Astrocyte (in vitro differentiated cells and primary cell): ENCODE measurements around the gene PTPRO. TPM values are rescaled to one million over a fixed set of nuclear protein-coding genes. Genes with fewer than 3 reads are reported as not detected.

Source experiments
- DNase-seq: peaks from one replicate; pipeline ENCODE4 v3.0.0-alpha.2; 2010; ENCODE audit warnings: low read depth
- FAIRE-seq: peaks from 2 replicates; lab custom pipeline; 2011; peaks lifted over from hg19 to GRCh38; lab: Jason Lieb, UNC
- H2AFZ ChIP-seq: 2 replicates; pipeline ENCODE4 v1.6.0; 2012; ENCODE audit warnings: low read depth, low read length, inconsistent platforms
- H3K27ac ChIP-seq: 2 replicates; pipeline ENCODE4 v1.5.1; 2011; ENCODE audit warnings: low read depth, low read length, inconsistent platforms
- H3K27me3 ChIP-seq: 2 replicates; pipeline ENCODE4 v1.6.0; 2011; ENCODE audit warnings: low read length, inconsistent platforms; ENCODE audit not compliant: insufficient read depth
- H3K36me3 ChIP-seq: 2 replicates; pipeline ENCODE4 v1.5.1; 2011; ENCODE audit warnings: low read length, inconsistent platforms; ENCODE audit not compliant: insufficient read depth
- H3K4me1 ChIP-seq: 2 replicates; pipeline ENCODE4 v1.5.1; 2011; ENCODE audit warnings: low read length, inconsistent platforms; ENCODE audit not compliant: insufficient read depth
- H3K4me2 ChIP-seq: 2 replicates; pipeline ENCODE4 v1.6.0; 2012; ENCODE audit warnings: low read length, inconsistent platforms
- H3K4me3 ChIP-seq: 2 replicates; pipeline ENCODE4 v1.5.1; 2011; ENCODE audit warnings: low read depth, mild to moderate bottlenecking, low read length, inconsistent platforms; ENCODE audit not compliant: insufficient read depth
- H3K79me2 ChIP-seq: 2 replicates; pipeline ENCODE4 v1.6.0; 2012; ENCODE audit warnings: mild to moderate bottlenecking, low read length, inconsistent platforms; ENCODE audit not compliant: insufficient read depth
- H3K9ac ChIP-seq: 2 replicates; pipeline ENCODE4 v1.6.0; 2012; ENCODE audit warnings: mild to moderate bottlenecking, low read length, inconsistent platforms
- H3K9me3 ChIP-seq: 2 replicates; pipeline ENCODE4 v1.5.1; 2012; ENCODE audit warnings: low read depth, mild to moderate bottlenecking, low read length, inconsistent platforms; ENCODE audit not compliant: insufficient read depth
- H4K20me1 ChIP-seq: 2 replicates; pipeline ENCODE4 v1.6.0; 2012; ENCODE audit warnings: low read length, inconsistent platforms; ENCODE audit not compliant: insufficient read depth
- H3K27ac Mint-ChIP-seq: one replicate; pipeline ENCODE4 v1.8.0; 2021; ENCODE audit warnings: mild to moderate bottlenecking, mixed read lengths; ENCODE audit not compliant: unreplicated experiment
- H3K27me3 Mint-ChIP-seq: one replicate; pipeline ENCODE4 v1.8.0; 2021; ENCODE audit warnings: low read depth, mixed read lengths; ENCODE audit not compliant: unreplicated experiment
- H3K36me3 Mint-ChIP-seq: one replicate; pipeline ENCODE4 v1.8.0; 2021; ENCODE audit warnings: low read depth, mixed read lengths; ENCODE audit not compliant: unreplicated experiment
- H3K4me1 Mint-ChIP-seq: one replicate; pipeline ENCODE4 v1.8.0; 2021; ENCODE audit warnings: low read depth, mixed read lengths; ENCODE audit not compliant: unreplicated experiment
- H3K4me3 Mint-ChIP-seq: one replicate; pipeline ENCODE4 v1.8.0; 2021; ENCODE audit warnings: mild to moderate bottlenecking, moderate library complexity, mixed read lengths; ENCODE audit not compliant: unreplicated experiment
- H3K9me3 Mint-ChIP-seq: one replicate; pipeline ENCODE4 v1.8.0; 2021; ENCODE audit warnings: mild to moderate bottlenecking, mixed read lengths; ENCODE audit not compliant: unreplicated experiment
- CTCF ChIP-seq: IDR thresholded peaks from 2 replicates; pipeline ENCODE4 v1.5.1; 2011; ENCODE audit warnings: low read depth, mild to moderate bottlenecking, inconsistent platforms, low read length, moderate library complexity; ENCODE audit not compliant: insufficient read depth
- EZH2 ChIP-seq: IDR thresholded peaks from 2 replicates; pipeline ENCODE4 v1.6.1; 2012; ENCODE audit warnings: mild to moderate bottlenecking, low read length, inconsistent platforms; ENCODE audit not compliant: insufficient read depth
- total RNA-seq: library from RNA; stranded (reverse); gene quantifications from 2 replicates; pipeline ENCODE4 v1.2.1, GENCODE V29; 2021

The PTPRO gene
- total RNA-seq, 1 donor from 2014 or later: 0.39 TPM

GRCh38 chr12:15423629-15424028 lies 101.3 kb downstream of the PTPRO start:
- Mint-ChIP-seq H3K27ac (peak overlapping the region; percentile 5), H3K9me3 (no peaks in the 10 kb centered on the region), H3K36me3 (no peaks in the 10 kb centered on the region), H3K27me3 (no peaks in the 10 kb centered on the region), H3K4me3 (no peak overlapping the region), H3K4me1 (peaks cover 7% of the 10 kb centered on the region)
- H4K20me1 ChIP-seq: no peaks in the 10 kb centered on the region
- no peak for FAIRE-seq
- no peaks in the 10 kb centered on the region for H3K36me3 ChIP-seq
- H3K27me3 ChIP-seq: no peaks in the 10 kb centered on the region
- no peak for TF ChIP-seq CTCF
- TF ChIP-seq EZH2: no peak
- DNase-seq: peak; percentile 39
- no peak overlapping the region for H3K27ac ChIP-seq
- no peaks in the 10 kb centered on the region for H3K9me3 ChIP-seq
- no peak overlapping the region for H3K4me2 ChIP-seq
- no peak overlapping the region for H3K9ac ChIP-seq
- H3K79me2 ChIP-seq: no peaks in the 10 kb centered on the region
- no peaks in the 10 kb centered on the region for H3K4me1 ChIP-seq
- no peak overlapping the region for H3K4me3 ChIP-seq
- H2AFZ ChIP-seq: no peak overlapping the region

GRCh38 chr12:15427913-15428312 lies 105.6 kb downstream of the PTPRO start:
- Mint-ChIP-seq H3K27me3 (peaks cover 5% of the 10 kb centered on the region), H3K36me3 (no peaks in the 10 kb centered on the region), H3K9me3 (no peaks in the 10 kb centered on the region), H3K27ac (no peak overlapping the region), H3K4me1 (peaks cover 6% of the 10 kb centered on the region), H3K4me3 (no peak overlapping the region)
- H3K79me2 ChIP-seq: no peaks in the 10 kb centered on the region
- TF ChIP-seq CTCF (no peak), EZH2 (no peak)
- H2AFZ ChIP-seq: no peak overlapping the region
- H3K4me2 ChIP-seq: no peak overlapping the region
- no peaks in the 10 kb centered on the region for H3K36me3 ChIP-seq
- H3K27ac ChIP-seq: no peak overlapping the region
- DNase-seq (no peak), FAIRE-seq (no peak)
- no peaks in the 10 kb centered on the region for H3K9me3 ChIP-seq
- H3K4me1 ChIP-seq: no peaks in the 10 kb centered on the region
- H3K4me3 ChIP-seq: no peak overlapping the region
- H3K9ac ChIP-seq: no peak overlapping the region
- no peaks in the 10 kb centered on the region for H3K27me3 ChIP-seq
- no peaks in the 10 kb centered on the region for H4K20me1 ChIP-seq

- FAIRE-seq (no peak), DNase-seq (no peak)
- Histone ChIP-seq H3K4me2 (no peak overlapping the region), H3K27ac (no peak overlapping the region), H2AFZ (no peak overlapping the region), H4K20me1 (no peaks in the 10 kb centered on the region), H3K27me3 (no peaks in the 10 kb centered on the region), H3K36me3 (no peaks in the 10 kb centered on the region), H3K79me2 (no peaks in the 10 kb centered on the region), H3K4me3 (no peak overlapping the region), H3K9ac (no peak overlapping the region), H3K9me3 (no peaks in the 10 kb centered on the region), H3K4me1 (no peaks in the 10 kb centered on the region)
- Mint-ChIP-seq H3K27ac (no peak overlapping the region), H3K36me3 (no peaks in the 10 kb centered on the region), H3K4me3 (no peak overlapping the region), H3K9me3 (no peaks in the 10 kb centered on the region), H3K27me3 (peaks cover 5% of the 10 kb centered on the region), H3K4me1 (peaks cover 2% of the 10 kb centered on the region)
- TF ChIP-seq CTCF (no peak), EZH2 (no peak)
Observed at GRCh38 chr12:15428632-15429031, 106.3 kb downstream of the PTPRO start.
